SK-N-SH (cell line): ENCODE results near the gene KRABD2.
A peak's percentile ranks its signal among the peaks of the same experiment; 100 is the strongest.

Experiments
- CTCF ChIA-PET: fragments of 300-600, 350-600 bp; formaldehyde crosslinking; extraction: SDS; loops from one replicate; lab custom pipeline; 2021; lab: Yijun Ruan, JAX
- POLR2A ChIA-PET: fragments of 350-600 bp; sonication (Branson Sonifier 250); formaldehyde crosslinking; extraction: SDS; loops from one replicate; lab custom pipeline; 2020; ENCODE audit warnings: antibody characterized with exemption, inconsistent platforms; lab: Yijun Ruan, JAX
- DNase-seq: peaks from one replicate; pipeline ENCODE4 v3.0.0; 2012
- H2AFZ ChIP-seq: fragments of 200-600 bp; sonication (generic); 2 replicates; pipeline ENCODE4 v1.8.1; 2016; ENCODE audit warnings: antibody characterized with exemption, mild to moderate bottlenecking, low read depth
- H3F3A ChIP-seq: fragments of 200-600 bp; sonication (generic); replicated peaks from 2 replicates; pipeline ENCODE3; 2016; ENCODE audit warnings: antibody characterized with exemption, mild to moderate bottlenecking; ENCODE audit not compliant: insufficient read depth
- H3K27ac ChIP-seq, 2 experiments: fragments of 200-500 bp in 1 of 2; fragments of 200-600 bp in 1 of 2; sonication (Bioruptor generic) in 1 of 2; sonication (generic), shearing (Covaris generic) in 1 of 2; 2 replicates each; pipeline versions ENCODE4 v1.5.1 to v1.6.1; 2014 to 2016; ENCODE audit warnings: low read depth in 2 of 2, inconsistent platforms in 1 of 2, low read length in 1 of 2, mild to moderate bottlenecking in 1 of 2, mixed read lengths in 1 of 2
- H3K27me3 ChIP-seq: fragments of 200-600 bp; sonication (generic), shearing (Covaris generic); 2 replicates; pipeline ENCODE4 v1.6.1; 2016; ENCODE audit warnings: mixed run types; ENCODE audit not compliant: insufficient read depth
- H3K36me3 ChIP-seq, 2 experiments: fragments of 200-500 bp in 1 of 2; fragments of 200-600 bp in 1 of 2; sonication (Bioruptor generic) in 1 of 2; sonication (generic) in 1 of 2; replicated peaks in 1 of 2; 2 replicates each; pipeline versions ENCODE3 to v1.5.1; 2014 to 2016; ENCODE audit warnings: low read length in 1 of 2, mild to moderate bottlenecking in 1 of 2; ENCODE audit not compliant: insufficient read depth in 2 of 2, control insufficient read depth in 1 of 2
- H3K4me1 ChIP-seq, 2 experiments: fragments of 200-500 bp in 1 of 2; fragments of 200-600 bp in 1 of 2; sonication (Bioruptor generic) in 1 of 2; sonication (generic), shearing (Covaris generic) in 1 of 2; 2 replicates each; pipeline versions ENCODE4 v1.5.1 to v1.6.1; 2014 to 2016; ENCODE audit warnings: low read depth in 1 of 2, low read length in 1 of 2, mixed run types in 1 of 2; ENCODE audit not compliant: insufficient read depth in 2 of 2, control insufficient read depth in 1 of 2
- H3K4me2 ChIP-seq: fragments of 200-600 bp; sonication (generic), shearing (Covaris generic); 2 replicates; pipeline ENCODE4 v1.6.1; 2017; ENCODE audit warnings: mixed run types
- H3K4me3 ChIP-seq, 2 experiments: fragments of 200-500 bp in 1 of 2; fragments of 200-600 bp in 1 of 2; sonication (Bioruptor generic) in 1 of 2; sonication (generic), shearing (Covaris generic) in 1 of 2; 2 replicates each; pipeline versions ENCODE4 v1.5.1 to v1.8.1; 2014 to 2016; ENCODE audit warnings: low read depth in 2 of 2, inconsistent platforms in 1 of 2, low read length in 1 of 2, mild to moderate bottlenecking in 1 of 2, mixed read lengths in 1 of 2, moderate library complexity in 1 of 2
- H3K79me2 ChIP-seq: fragments of 200-600 bp; sonication (generic); 2 replicates; pipeline ENCODE4 v1.8.1; 2017; ENCODE audit warnings: mild to moderate bottlenecking; ENCODE audit not compliant: insufficient read depth
- H3K9ac ChIP-seq: fragments of 200-600 bp; sonication (generic); 2 replicates; pipeline ENCODE4 v1.6.1; 2017; ENCODE audit warnings: mixed run types
- H3K9me2 ChIP-seq: fragments of 200-600 bp; sonication (generic); 2 replicates; pipeline ENCODE4 v1.6.1; 2017; ENCODE audit warnings: mixed run types
- H3K9me3 ChIP-seq: fragments of 200-600 bp; sonication (generic); 2 replicates; pipeline ENCODE4 v1.6.1; 2017; ENCODE audit warnings: mixed run types, mild to moderate bottlenecking, moderate library complexity
- H4K20me1 ChIP-seq: fragments of 200-600 bp; sonication (generic); 2 replicates; pipeline ENCODE4 v1.6.1; 2017; ENCODE audit warnings: mild to moderate bottlenecking, mixed run types; ENCODE audit not compliant: insufficient read depth
- EP300 ChIP-seq, 2 experiments: IDR thresholded peaks; 2 replicates each; pipeline versions ENCODE4 v1.4.0 to v1.6.1; 2012; ENCODE audit warnings: borderline replicate concordance in 1 of 2, low read depth in 1 of 2, low read length in 1 of 2
- FOXM1 ChIP-seq: IDR thresholded peaks from 2 replicates; pipeline ENCODE4 v1.4.0; 2012; ENCODE audit warnings: low read depth, mild to moderate bottlenecking
- GABPA ChIP-seq: IDR thresholded peaks from 2 replicates; pipeline ENCODE4 v1.4.0; 2012; ENCODE audit warnings: low read depth, mild to moderate bottlenecking
- MAX ChIP-seq: IDR thresholded peaks from 2 replicates; pipeline ENCODE4 v1.4.0; 2012; ENCODE audit warnings: low read depth
- MEF2A ChIP-seq: IDR thresholded peaks from 2 replicates; pipeline ENCODE4 v1.4.0; 2012; ENCODE audit warnings: low read depth, borderline replicate concordance
- MXI1 ChIP-seq: IDR thresholded peaks from 2 replicates; pipeline ENCODE4 v1.6.1; 2012; ENCODE audit warnings: mild to moderate bottlenecking, low read depth, low read length, improper control_type of control experiment
- NRF1 ChIP-seq: IDR thresholded peaks from 2 replicates; pipeline ENCODE4 v1.6.1; 2012; ENCODE audit warnings: low read depth, mild to moderate bottlenecking, low read length
- PBX3 ChIP-seq: IDR thresholded peaks from 2 replicates; pipeline ENCODE4; 2012
- RFX5 ChIP-seq: IDR thresholded peaks from 2 replicates; pipeline ENCODE4 v1.6.1; 2012; ENCODE audit warnings: mild to moderate bottlenecking, improper control_type of control experiment, low read length
- RXRA ChIP-seq: IDR thresholded peaks from 2 replicates; pipeline ENCODE4 v1.4.0; 2012; ENCODE audit warnings: low read depth, mild to moderate bottlenecking, borderline replicate concordance
- SIN3A ChIP-seq: IDR thresholded peaks from 2 replicates; pipeline ENCODE4 v1.6.1; 2012; ENCODE audit warnings: low read depth, mild to moderate bottlenecking, low read length, moderate library complexity, borderline replicate concordance
- TAF1 ChIP-seq: IDR thresholded peaks from 2 replicates; pipeline ENCODE4 v1.6.1; 2012; ENCODE audit warnings: low read depth, mild to moderate bottlenecking, low read length, moderate library complexity, borderline replicate concordance
- TEAD4 ChIP-seq: IDR thresholded peaks from 2 replicates; pipeline ENCODE4 v1.4.0; 2012; ENCODE audit warnings: mild to moderate bottlenecking, borderline replicate concordance; ENCODE audit not compliant: insufficient read depth
- WGBS: methylation state at CpG from one replicate; pipeline ENCODE4 v1.1.6; 2017; ENCODE audit warnings: low lambda C conversion rate; 5-methylcytosine and 5-hydroxymethylcytosine counted together
- TF ChIP-seq, protein P1 (sequence below): IDR thresholded peaks from 2 replicates; pipeline ENCODE4 v1.4.0; 2012; ENCODE audit warnings: low read depth, borderline replicate concordance

Gene KRABD2

GRCh38 chr17:8412089-8412488 lies 35.6 kb upstream of the KRABD2 start:
- H3K4me2 ChIP-seq = no peak overlapping the region
- H3K4me1 ChIP-seq = no peaks in the 10 kb centered on the region
- no peaks in the 10 kb centered on the region for H3F3A ChIP-seq
- H2AFZ ChIP-seq = no peak overlapping the region
- no peaks in the 10 kb centered on the region for H3K9me2 ChIP-seq
- TF ChIP-seq MEF2A (no peak), RXRA (no peak), EP300 (IDR thresholded peaks at IDR 0.05; ENCODE audit: borderline replicate concordance in 1 of 2, low read depth in 1 of 2, low read length in 1 of 2) (no peak), FOXM1 (no peak), TEAD4 (no peak)
- TF ChIP-seq, protein P1, sequence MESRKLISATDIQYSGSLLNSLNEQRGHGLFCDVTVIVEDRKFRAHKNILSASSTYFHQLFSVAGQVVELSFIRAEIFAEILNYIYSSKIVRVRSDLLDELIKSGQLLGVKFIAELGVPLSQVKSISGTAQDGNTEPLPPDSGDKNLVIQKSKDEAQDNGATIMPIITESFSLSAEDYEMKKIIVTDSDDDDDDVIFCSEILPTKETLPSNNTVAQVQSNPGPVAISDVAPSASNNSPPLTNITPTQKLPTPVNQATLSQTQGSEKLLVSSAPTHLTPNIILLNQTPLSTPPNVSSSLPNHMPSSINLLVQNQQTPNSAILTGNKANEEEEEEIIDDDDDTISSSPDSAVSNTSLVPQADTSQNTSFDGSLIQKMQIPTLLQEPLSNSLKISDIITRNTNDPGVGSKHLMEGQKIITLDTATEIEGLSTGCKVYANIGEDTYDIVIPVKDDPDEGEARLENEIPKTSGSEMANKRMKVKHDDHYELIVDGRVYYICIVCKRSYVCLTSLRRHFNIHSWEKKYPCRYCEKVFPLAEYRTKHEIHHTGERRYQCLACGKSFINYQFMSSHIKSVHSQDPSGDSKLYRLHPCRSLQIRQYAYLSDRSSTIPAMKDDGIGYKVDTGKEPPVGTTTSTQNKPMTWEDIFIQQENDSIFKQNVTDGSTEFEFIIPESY = no peak
- ChIA-PET POLR2A (no interaction called here), CTCF (interaction anchor here (1.7 to 6.9 kb wide), 4 partner anchors 23 to 374 kb away, joined by 4 to 82 read pairs (median 25); partner anchors contain the start of genes CCDC42 and NDEL1)
- H3K36me3 ChIP-seq = no peaks in the 10 kb centered on the region
- peaks cover 22% of the 10 kb centered on the region; the same call in 1 of the 2 replicates for H3K27me3 ChIP-seq
- H3K27ac ChIP-seq = no peak overlapping the region
- H3K4me3 ChIP-seq = no peak overlapping the region
- no peak overlapping the region for H3K9ac ChIP-seq
- 74% methylated on average over 5 of the region's 5 CpGs for WGBS
- no peak for DNase-seq
- no peaks in the 10 kb centered on the region for H4K20me1 ChIP-seq
- no peaks in the 10 kb centered on the region for H3K79me2 ChIP-seq
- no peaks in the 10 kb centered on the region for H3K9me3 ChIP-seq

GRCh38 chr17:8410883-8411238 lies 34.4 kb upstream of the KRABD2 start:
- ChIA-PET POLR2A (no interaction called here), CTCF (interaction anchor here (0.6 to 6.9 kb wide), 17 partner anchors 10 to 429 kb away, joined by 3 to 82 read pairs (median 4); partner anchors contain the start of genes CCDC42 and NDEL1)
- 40% methylated on average over 1 of the region's 1 CpG for whole genome bisulfite sequencing
- H3K9me2 ChIP-seq = no peaks in the 10 kb centered on the region
- no peak overlapping the region for H2AFZ ChIP-seq
- H3K9ac ChIP-seq = no peak overlapping the region
- TF ChIP-seq RFX5 (no peak), PBX3 (no peak), RXRA (no peak), NRF1 (no peak), SIN3A (no peak), GABPA (no peak), MXI1 (no peak), MAX (no peak), TAF1 (no peak)
- H3K4me2 ChIP-seq = peak overlapping the region; percentile 54; the same call in 1 of the 2 replicates
- DNase-seq = no peak
- peaks cover 17% of the 10 kb centered on the region; the same call in 1 of the 2 replicates for H3K27me3 ChIP-seq
- no peaks in the 10 kb centered on the region for H3K9me3 ChIP-seq
- H3K36me3 ChIP-seq = no peaks in the 10 kb centered on the region
- no peak overlapping the region for H3K27ac ChIP-seq
- no peak overlapping the region for H3K4me3 ChIP-seq
- H4K20me1 ChIP-seq = no peaks in the 10 kb centered on the region
- no peaks in the 10 kb centered on the region for H3F3A ChIP-seq
- no peaks in the 10 kb centered on the region for H3K4me1 ChIP-seq
- no peaks in the 10 kb centered on the region for H3K79me2 ChIP-seq
